Suprapubic skin (tissue), 4 donors: ENCODE measurements around the gene SLC28A1.
"Not testable (repeated sequence)": the region's sequence is repeated elsewhere in the genome, so short reads cannot be mapped to it uniquely, and the experiment has no call there.

Source experiments
- CTCF ChIP-seq, 2 donors: fragments of 200-600 bp in 1 of 2; fragments of 450-650 bp in 1 of 2; sonication (generic) in 1 of 2; IDR thresholded peaks; one replicate each; pipeline ENCODE4 v1.5.1; 2016 to 2019; ENCODE audit warnings: antibody characterized with exemption in 2 of 2, mild to moderate bottlenecking in 1 of 2, moderate library complexity in 1 of 2
- EP300 ChIP-seq: sonication (generic); formaldehyde crosslinking; IDR thresholded peaks from one replicate; pipeline ENCODE4 v1.6.1; 2017; ENCODE audit warnings: antibody characterized with exemption
- POLR2A ChIP-seq, 2 donors: fragments of 450-650 bp; IDR thresholded peaks; one replicate each; pipeline ENCODE4 v1.6.1; 2017; ENCODE audit warnings: antibody characterized with exemption in 2 of 2, mild to moderate bottlenecking in 2 of 2, moderate library complexity in 2 of 2
- POLR2AphosphoS5 ChIP-seq, 3 donors: sonication (generic); formaldehyde crosslinking; IDR thresholded peaks; one replicate each; pipeline ENCODE4 v1.6.1; 2017; ENCODE audit warnings: antibody characterized with exemption in 3 of 3

GRCh38 chr15:84924821-84925569 lies 40.5 kb downstream of the SLC28A1 start:
- TF ChIP-seq POLR2A (IDR thresholded peaks at IDR 0.05); POLR2AphosphoS5 (IDR thresholded peaks at IDR 0.05); CTCF (IDR thresholded peaks at IDR 0.05); EP300: not testable (repeated sequence)
